GM12872 (cell line): ENCODE measurements around the gene LAMC2.

Experiments
- CTCF ChIP-seq: IDR thresholded peaks from 3 replicates; pipeline ENCODE4 v1.5.1; 2011; ENCODE audit warnings: low read depth, mild to moderate bottlenecking, low read length, moderate library complexity; ENCODE audit not compliant: insufficient read depth

LAMC2 gene

GRCh38 chr1:183200451-183200850 lies 14.4 kb downstream of the LAMC2 start:
- TF ChIP-seq CTCF, result no peak

GRCh38 chr1:183203094-183203493 lies 17.0 kb downstream of the LAMC2 start:
- TF ChIP-seq CTCF, result no peak

DNA sequence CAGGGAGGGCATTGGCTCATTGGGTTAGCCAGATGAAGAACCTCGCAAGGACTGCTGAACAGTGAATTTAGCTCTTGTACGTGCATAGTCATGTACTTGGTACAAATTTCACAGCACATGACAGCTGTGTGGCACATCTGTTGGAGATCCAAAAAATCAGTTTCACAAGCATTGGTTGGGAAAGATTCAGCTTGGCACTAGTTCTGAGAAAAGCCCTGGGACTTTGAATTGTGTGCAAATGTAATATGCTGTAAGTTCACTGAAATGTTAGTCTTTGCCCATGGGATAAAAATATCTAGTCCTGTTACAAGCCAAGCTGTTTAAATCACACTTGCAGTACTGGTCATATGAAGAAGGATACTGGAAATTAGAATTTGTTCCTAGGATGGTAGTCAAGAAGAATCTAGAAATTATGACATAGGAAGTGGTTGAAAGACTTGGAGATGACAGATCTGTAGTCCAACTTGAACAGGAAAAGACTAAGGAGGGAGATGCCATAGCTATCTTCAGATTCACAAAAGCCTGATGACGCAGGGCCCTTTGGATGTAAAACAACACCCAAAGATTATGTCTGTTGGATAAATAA lies 19.2 kb downstream of the LAMC2 start:
- TF ChIP-seq CTCF, result no peak

GRCh38 chr1:183206538-183207122 lies 20.6 kb downstream of the LAMC2 start:
- no peak for TF ChIP-seq CTCF

DNA sequence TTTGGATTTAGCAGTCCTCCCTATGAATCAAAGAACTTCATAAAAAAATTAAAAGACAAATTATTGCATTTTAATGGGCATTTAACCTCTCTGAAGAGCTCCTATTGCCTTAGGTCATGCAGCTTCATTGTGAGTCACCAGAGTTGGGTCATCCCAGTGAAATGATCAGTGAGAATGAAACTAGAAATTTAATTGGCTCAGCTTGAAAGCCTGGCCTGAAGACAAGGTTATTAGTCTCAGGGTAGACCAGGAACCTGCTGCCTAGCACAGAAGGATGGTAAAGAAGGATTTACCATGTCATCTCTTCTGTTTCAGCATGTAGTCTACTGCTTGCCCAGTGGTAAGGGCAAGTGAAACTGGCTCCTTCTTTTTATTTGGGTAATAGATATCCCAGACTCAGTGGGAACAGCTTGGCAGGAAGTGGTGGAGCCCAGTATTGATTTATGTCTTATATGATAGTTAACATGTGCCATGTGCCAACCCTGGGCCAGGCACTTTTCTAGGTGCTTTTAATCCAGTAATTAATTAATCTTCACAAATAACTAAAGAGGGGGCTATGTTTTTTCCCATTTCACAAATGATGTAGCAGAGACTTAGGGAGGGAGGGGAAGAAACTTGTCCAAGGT lies 23.6 kb downstream of the LAMC2 start:
- no peak for TF ChIP-seq CTCF

GRCh38 chr1:183210681-183211080 lies 24.6 kb downstream of the LAMC2 start:
- no peak for TF ChIP-seq CTCF

DNA sequence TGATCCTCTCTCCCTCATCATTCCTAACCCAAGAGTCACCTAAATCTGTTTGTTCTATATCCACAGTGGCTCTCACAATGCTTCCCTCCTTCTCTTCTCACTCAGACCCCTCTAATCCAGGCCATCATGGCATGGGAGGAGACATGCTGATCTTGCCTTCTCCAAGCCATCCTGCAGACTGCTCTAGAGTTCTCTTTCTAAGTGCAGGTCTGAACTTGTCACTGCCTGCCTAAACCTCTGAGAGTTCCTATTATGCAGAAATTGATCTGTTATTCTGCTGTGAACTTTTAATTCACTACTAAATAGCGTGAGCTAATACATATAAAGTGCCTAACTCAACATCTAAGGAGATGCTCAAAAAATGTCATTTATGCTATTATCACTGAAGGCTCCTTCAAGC lies 26.8 kb downstream of the LAMC2 start:
- TF ChIP-seq CTCF, result no peak
